ENCODE results near the gene SLC18A2. TPM values are rescaled to one million over a fixed set of nuclear protein-coding genes. Genes with fewer than 3 reads are reported as not detected.

SLC18A2 gene
- total and polyA plus RNA-seq, 10 of the 15 experiments (the other 5 are each of a cell fraction or from before 2014, with no cell fraction given), result 0.06 to 1.1 (median 0.25) TPM; not detected in 5

DNA sequence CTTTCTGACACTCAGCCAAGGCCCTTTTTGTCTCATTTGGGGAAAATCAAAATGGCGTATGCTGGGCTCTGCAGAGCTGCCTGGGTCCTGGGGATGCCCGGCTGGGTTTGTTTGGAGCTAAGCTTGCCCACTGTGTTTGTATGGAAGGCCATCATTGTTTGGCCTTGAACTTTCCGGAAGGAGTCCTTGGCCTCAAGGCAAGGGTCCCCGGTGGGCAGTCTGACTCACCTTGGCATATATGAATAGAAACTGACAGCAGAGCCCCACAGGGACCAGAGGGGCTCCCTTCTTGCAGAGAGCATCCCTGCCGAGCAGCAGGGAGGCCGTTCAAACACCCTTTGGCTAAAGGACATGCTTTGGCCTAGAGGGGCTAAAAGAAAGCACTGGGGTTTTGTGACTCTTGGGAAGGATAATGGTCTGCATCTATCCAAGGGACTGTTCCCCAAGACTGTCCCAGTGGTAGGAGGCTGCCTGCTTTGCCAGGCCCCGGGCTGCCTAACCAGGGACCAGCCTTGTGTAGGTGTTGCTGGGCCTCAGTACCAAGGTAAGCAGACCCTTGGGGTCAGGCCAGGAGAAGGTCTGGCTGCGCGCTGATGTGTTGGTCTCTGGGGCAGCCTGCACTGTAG is 15.0 kb downstream of the SLC18A2 start (continued):
- TF ChIP-seq, protein P1, sequence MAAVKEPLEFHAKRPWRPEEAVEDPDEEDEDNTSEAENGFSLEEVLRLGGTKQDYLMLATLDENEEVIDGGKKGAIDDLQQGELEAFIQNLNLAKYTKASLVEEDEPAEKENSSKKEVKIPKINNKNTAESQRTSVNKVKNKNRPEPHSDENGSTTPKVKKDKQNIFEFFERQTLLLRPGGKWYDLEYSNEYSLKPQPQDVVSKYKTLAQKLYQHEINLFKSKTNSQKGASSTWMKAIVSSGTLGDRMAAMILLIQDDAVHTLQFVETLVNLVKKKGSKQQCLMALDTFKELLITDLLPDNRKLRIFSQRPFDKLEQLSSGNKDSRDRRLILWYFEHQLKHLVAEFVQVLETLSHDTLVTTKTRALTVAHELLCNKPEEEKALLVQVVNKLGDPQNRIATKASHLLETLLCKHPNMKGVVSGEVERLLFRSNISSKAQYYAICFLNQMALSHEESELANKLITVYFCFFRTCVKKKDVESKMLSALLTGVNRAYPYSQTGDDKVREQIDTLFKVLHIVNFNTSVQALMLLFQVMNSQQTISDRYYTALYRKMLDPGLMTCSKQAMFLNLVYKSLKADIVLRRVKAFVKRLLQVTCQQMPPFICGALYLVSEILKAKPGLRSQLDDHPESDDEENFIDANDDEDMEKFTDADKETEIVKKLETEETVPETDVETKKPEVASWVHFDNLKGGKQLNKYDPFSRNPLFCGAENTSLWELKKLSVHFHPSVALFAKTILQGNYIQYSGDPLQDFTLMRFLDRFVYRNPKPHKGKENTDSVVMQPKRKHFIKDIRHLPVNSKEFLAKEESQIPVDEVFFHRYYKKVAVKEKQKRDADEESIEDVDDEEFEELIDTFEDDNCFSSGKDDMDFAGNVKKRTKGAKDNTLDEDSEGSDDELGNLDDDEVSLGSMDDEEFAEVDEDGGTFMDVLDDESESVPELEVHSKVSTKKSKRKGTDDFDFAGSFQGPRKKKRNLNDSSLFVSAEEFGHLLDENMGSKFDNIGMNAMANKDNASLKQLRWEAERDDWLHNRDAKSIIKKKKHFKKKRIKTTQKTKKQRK (IDR thresholded peaks at IDR 0.05; ENCODE audit: low read depth, low read length), result no peak
- TF ChIP-seq STAT1 (conservative IDR thresholded peaks at IDR 0.05) (no peak), NBN (IDR thresholded peaks at IDR 0.05) (no peak), PAX5 (IDR thresholded peaks at IDR 0.05; ENCODE audit: borderline replicate concordance, low read depth, low read length) (no peak), SMAD5 (IDR thresholded peaks at IDR 0.05; ENCODE audit: low read depth) (no peak), CREM (IDR thresholded peaks at IDR 0.05; ENCODE audit: low read depth) (no peak)
- TF ChIP-seq, protein P2, sequence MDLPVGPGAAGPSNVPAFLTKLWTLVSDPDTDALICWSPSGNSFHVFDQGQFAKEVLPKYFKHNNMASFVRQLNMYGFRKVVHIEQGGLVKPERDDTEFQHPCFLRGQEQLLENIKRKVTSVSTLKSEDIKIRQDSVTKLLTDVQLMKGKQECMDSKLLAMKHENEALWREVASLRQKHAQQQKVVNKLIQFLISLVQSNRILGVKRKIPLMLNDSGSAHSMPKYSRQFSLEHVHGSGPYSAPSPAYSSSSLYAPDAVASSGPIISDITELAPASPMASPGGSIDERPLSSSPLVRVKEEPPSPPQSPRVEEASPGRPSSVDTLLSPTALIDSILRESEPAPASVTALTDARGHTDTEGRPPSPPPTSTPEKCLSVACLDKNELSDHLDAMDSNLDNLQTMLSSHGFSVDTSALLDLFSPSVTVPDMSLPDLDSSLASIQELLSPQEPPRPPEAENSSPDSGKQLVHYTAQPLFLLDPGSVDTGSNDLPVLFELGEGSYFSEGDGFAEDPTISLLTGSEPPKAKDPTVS (IDR thresholded peaks at IDR 0.05; ENCODE audit: low read depth, low read length), result no peak

DNA sequence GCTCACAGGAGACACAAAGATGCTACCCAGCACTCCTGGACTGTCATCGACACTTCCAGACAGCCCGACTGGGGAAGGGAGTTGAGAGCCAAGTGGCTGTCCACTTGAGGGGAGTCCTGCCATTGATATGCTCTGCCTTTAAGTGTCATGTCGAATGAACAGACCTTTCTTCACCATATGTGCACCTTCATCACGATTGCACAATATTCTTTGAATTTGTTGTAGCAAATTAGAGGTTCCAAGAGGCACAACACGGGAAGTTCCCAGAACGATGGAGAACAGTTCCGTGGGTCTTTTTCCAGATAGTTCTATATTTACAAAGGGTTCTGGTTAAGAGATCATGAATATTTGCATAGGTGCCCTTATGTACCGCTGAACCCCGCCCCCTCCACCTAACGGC is 16.0 kb downstream of the SLC18A2 start:
- H3K36me3 ChIP-seq (ENCODE audit: control insufficient read depth in 2 of 2, insufficient read depth in 2 of 2, low read length in 1 of 2), result no peaks in the 10 kb centered on the region
- no peak overlapping the region for H3K27ac ChIP-seq (ENCODE audit: control insufficient read depth, insufficient read depth)
- no peak overlapping the region for H3K4me2 ChIP-seq (ENCODE audit: control insufficient read depth, insufficient read depth)
- ChIA-PET SMC1A (ENCODE audit: uncharacterized antibody, unreplicated experiment) (no interaction called here), POLR2A (no interaction called here), RAD21 (ENCODE audit: unreplicated experiment) (no interaction called here), CTCF (no interaction called here)
- BruUV-seq (replicated peaks), result no TSS peak
- DNase-seq (ENCODE audit: low read depth, low spot score), result no peak
- FAIRE-seq, result no peak
- in situ Hi-C loops (cut with MboI) (no loop called here), intact Hi-C loops (cut with micrococcal nuclease; ENCODE audit: unreplicated experiment) (no loop called here)
- H3K4me3 ChIP-seq, result no peak overlapping the region
- peaks cover 0 to 3% of the 10 kb centered on the region in 2 experiments; a peak in 1 of 4 replicates for H3K27me3 ChIP-seq (replicated peaks in 1 of 2; ENCODE audit: control insufficient read depth in 2 of 2, insufficient read depth in 2 of 2, low read length in 1 of 2)
- H3K4me1 ChIP-seq (ENCODE audit: control insufficient read depth, insufficient read depth, low read length), result no peaks in the 10 kb centered on the region
- H3K9me3 ChIP-seq (replicated peaks; ENCODE audit: control insufficient read depth, insufficient read depth, low read length), result no peaks in the 10 kb centered on the region
- H3K9ac ChIP-seq (ENCODE audit: control insufficient read depth, insufficient read depth, low read length), result no peak overlapping the region
- H2AFZ ChIP-seq (ENCODE audit: control insufficient read depth, low read depth, low read length), result no peak overlapping the region
- no peaks in the 10 kb centered on the region for H3K79me2 ChIP-seq (ENCODE audit: control insufficient read depth, insufficient read depth, low read length)
- H4K20me1 ChIP-seq (ENCODE audit: control insufficient read depth, insufficient read depth), result no peaks in the 10 kb centered on the region
- 20% methylated on average over 10 of the region's 10 CpGs for WGBS (ENCODE audit: insufficient coverage, insufficient replicate concordance, low lambda C conversion rate, missing lambda C conversion rate)
- no peak for ATAC-seq
- TF ChIP-seq ZNF217 (IDR thresholded peaks at IDR 0.05) (no peak), SREBF1 (IDR thresholded peaks at IDR 0.05; ENCODE audit: low read length) (no peak), TARDBP (IDR thresholded peaks at IDR 0.05; ENCODE audit: borderline replicate concordance) (no peak), KLF5 (IDR thresholded peaks at IDR 0.05; ENCODE audit: partially characterized antibody) (no peak), FOXK2 (IDR thresholded peaks at IDR 0.05) (no peak), EGR1 (IDR thresholded peaks at IDR 0.05; ENCODE audit: borderline replicate concordance in 1 of 2, low read depth in 2 of 2, low read length in 2 of 2) (no peak), RUNX3 (IDR thresholded peaks at IDR 0.05; ENCODE audit: low read length) (no peak), CBX3 (IDR thresholded peaks at IDR 0.05; ENCODE audit: borderline replicate concordance, low read depth) (no peak), MTA3 (IDR thresholded peaks at IDR 0.05; ENCODE audit: borderline replicate concordance, low read length) (no peak)
- TF ChIP-seq, protein P3, sequence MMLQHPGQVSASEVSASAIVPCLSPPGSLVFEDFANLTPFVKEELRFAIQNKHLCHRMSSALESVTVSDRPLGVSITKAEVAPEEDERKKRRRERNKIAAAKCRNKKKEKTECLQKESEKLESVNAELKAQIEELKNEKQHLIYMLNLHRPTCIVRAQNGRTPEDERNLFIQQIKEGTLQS (IDR thresholded peaks at IDR 0.05; ENCODE audit: borderline replicate concordance, extremely low read depth, low read depth, low read length), result no peak
- TF ChIP-seq, protein P4, sequence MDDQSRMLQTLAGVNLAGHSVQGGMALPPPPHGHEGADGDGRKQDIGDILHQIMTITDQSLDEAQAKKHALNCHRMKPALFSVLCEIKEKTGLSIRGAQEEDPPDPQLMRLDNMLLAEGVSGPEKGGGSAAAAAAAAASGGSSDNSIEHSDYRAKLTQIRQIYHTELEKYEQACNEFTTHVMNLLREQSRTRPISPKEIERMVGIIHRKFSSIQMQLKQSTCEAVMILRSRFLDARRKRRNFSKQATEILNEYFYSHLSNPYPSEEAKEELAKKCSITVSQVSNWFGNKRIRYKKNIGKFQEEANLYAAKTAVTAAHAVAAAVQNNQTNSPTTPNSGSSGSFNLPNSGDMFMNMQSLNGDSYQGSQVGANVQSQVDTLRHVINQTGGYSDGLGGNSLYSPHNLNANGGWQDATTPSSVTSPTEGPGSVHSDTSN (IDR thresholded peaks at IDR 0.05; ENCODE audit: insufficient replicate concordance, low read depth, low read length), result no peak

All from GM12878 (cell line).